Testis (tissue), 2 donors: ENCODE results near the gene ZNF397.

Experiments
- CTCF ChIP-seq, 3 experiments: fragments of 450-650 bp in 2 of 3; fragments of 200-600 bp in 1 of 3; sonication (generic) in 1 of 3; IDR thresholded peaks; one replicate each; pipeline ENCODE4 v1.5.1; 2016 to 2019; ENCODE audit warnings: antibody characterized with exemption in 3 of 3, mild to moderate bottlenecking in 2 of 3, moderate library complexity in 1 of 3
- POLR2A ChIP-seq: fragments of 450-650 bp; IDR thresholded peaks from one replicate; pipeline ENCODE4 v1.6.1; 2017; ENCODE audit warnings: antibody characterized with exemption, mild to moderate bottlenecking, moderate library complexity

GRCh38 chr18:35264409-35264808, 23.6 kb downstream of the ZNF397 start:
- TF ChIP-seq CTCF (IDR thresholded peaks at IDR 0.05) (no peak), POLR2A (no peak)
